Measurements from ENCODE around the gene FOLR1. TPM values are rescaled to one million over a fixed set of nuclear protein-coding genes. Genes with fewer than 3 reads are reported as not detected.
"Not testable (repeated sequence)": the region's sequence is repeated elsewhere in the genome, so short reads cannot be mapped to it uniquely, and the experiment has no call there.

Gene FOLR1
- total and polyA plus RNA-seq, 2 of the 4 experiments (the other 2 are of a cell fraction) = 0.24 TPM; not detected in 1

GRCh38 chr11:72162891-72163492 is 28.9 kb upstream of the FOLR1 start:
- Histone ChIP-seq H2BK20ac (ENCODE audit: low read depth, low read length) (no peak overlapping the region), H2AK9ac (replicated peaks; ENCODE audit: low read depth, low read length, poor library complexity) (no peak overlapping the region), H3K18ac (ENCODE audit: low read depth, low read length) (no peak overlapping the region), H3K79me1 (ENCODE audit: low read depth in 1 of 2, low read length in 2 of 2) (no peaks in the 10 kb centered on the region), H2AK5ac (ENCODE audit: low read depth, low read length) (no peak overlapping the region), H4K91ac (ENCODE audit: insufficient read depth, low read depth, low read length) (no peak overlapping the region), H3K27me3 (ENCODE audit: control insufficient read depth, insufficient read depth, low read length) (peaks cover 24% of the 10 kb centered on the region), H4K5ac (ENCODE audit: low read depth, low read length) (no peak overlapping the region), H3K23ac (ENCODE audit: low read depth, low read length) (no peak overlapping the region), H3K9me3 (ENCODE audit: control insufficient read depth, insufficient read depth, low read length) (no peaks in the 10 kb centered on the region), H3K4me2 (ENCODE audit: low read depth, low read length) (no peak overlapping the region), H4K8ac (ENCODE audit: low read depth in 2 of 2, low read length in 2 of 2) (no peak overlapping the region), H2BK120ac (ENCODE audit: low read depth, low read length) (no peak overlapping the region), H3K27ac (ENCODE audit: insufficient read depth, low read length) (no peak overlapping the region), H2AFZ (replicated peaks; ENCODE audit: low read length, poor library complexity) (no peak overlapping the region), H3K36me3 (ENCODE audit: control insufficient read depth, insufficient read depth, low read length) (no peaks in the 10 kb centered on the region), H3K56ac (ENCODE audit: extremely low read depth, insufficient read depth, low read length) (no peak overlapping the region), H3K14ac (replicated peaks; ENCODE audit: low read depth, low read length) (no peak overlapping the region), H3K4me1 (ENCODE audit: control insufficient read depth, insufficient read depth, low read length) (peaks cover 2% of the 10 kb centered on the region), H2BK5ac (ENCODE audit: low read depth, low read length, poor library complexity, severe bottlenecking) (no peak overlapping the region), H3K9ac (ENCODE audit: low read depth, low read length) (no peak overlapping the region), H3K9me1 (ENCODE audit: insufficient read depth, low read length) (no peaks in the 10 kb centered on the region), H3K4ac (ENCODE audit: low read depth, low read length) (no peak overlapping the region), H2BK15ac (ENCODE audit: low read depth, low read length) (no peak overlapping the region), H3K4me3 (ENCODE audit: insufficient read depth, low read depth, low read length) (no peak overlapping the region), H4K20me1 (ENCODE audit: insufficient read depth, low read length) (no peaks in the 10 kb centered on the region)
- intact Hi-C loops (cut with micrococcal nuclease) (no loop called here), in situ Hi-C loops (cut with MboI; ENCODE audit: low sequenced_read_pairs) (no loop called here), dilution Hi-C loops (cut with HindIII; ENCODE audit: low sequenced_read_pairs, unreplicated experiment) (no loop called here)
- DNase-seq (no peak), ATAC-seq (ENCODE audit: low read depth) (no peak)
- ChIA-PET POLR2A (ENCODE audit: unreplicated experiment) (no interaction called here), CTCF (no interaction called here)
- TF ChIP-seq RAD21 (IDR thresholded peaks at IDR 0.05; ENCODE audit: low read length) (no peak), FOS (IDR thresholded peaks at IDR 0.05; ENCODE audit: low read depth, low read length) (no peak), CTCF (conservative IDR thresholded peaks at IDR 0.05; ENCODE audit: low read depth, low read length) (no peak), CEBPB (IDR thresholded peaks at IDR 0.05; ENCODE audit: low read depth, low read length) (no peak)
- no TSS peak for BruUV-seq (replicated peaks)
- 81% methylated on average over 5 of the region's 16 CpGs; no CpG with 5 or more reads in 1 of the 2 experiments for WGBS, 2 experiments (ENCODE audit: extremely low coverage in 2 of 2, insufficient read length in 1 of 2)

DNA sequence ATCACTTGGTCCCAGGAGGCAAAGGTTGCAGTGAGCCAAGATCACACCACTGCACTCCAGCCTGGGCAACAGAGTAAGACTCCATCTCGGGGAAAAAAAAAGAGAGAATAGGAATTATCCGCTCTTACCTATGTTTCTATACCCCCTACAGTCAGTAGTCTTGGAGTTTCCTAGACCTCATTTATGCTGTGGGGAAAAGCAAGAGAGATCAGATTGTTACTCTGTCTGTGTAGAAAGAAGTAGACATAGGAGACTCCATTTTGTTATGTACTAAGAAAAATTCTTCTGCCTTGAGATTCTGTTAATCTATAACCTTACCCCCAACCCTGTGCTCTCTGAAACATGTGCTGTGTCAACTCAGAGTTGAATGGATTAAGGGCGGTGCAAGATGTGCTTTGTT is 27.8 kb upstream of the FOLR1 start:
- ATAC-seq (ENCODE audit: low read depth); H2BK15ac ChIP-seq (ENCODE audit: low read depth, low read length); H3K4ac ChIP-seq (ENCODE audit: low read depth, low read length); H2BK20ac ChIP-seq (ENCODE audit: low read depth, low read length); H3K79me1 ChIP-seq (ENCODE audit: low read depth in 1 of 2, low read length in 2 of 2); in situ Hi-C loops (cut with MboI; ENCODE audit: low sequenced_read_pairs); H3K9me1 ChIP-seq (ENCODE audit: insufficient read depth, low read length); DNase-seq; H3K23ac ChIP-seq (ENCODE audit: low read depth, low read length); H2AK9ac ChIP-seq (replicated peaks; ENCODE audit: low read depth, low read length, poor library complexity); H2BK120ac ChIP-seq (ENCODE audit: low read depth, low read length); H3K9ac ChIP-seq (ENCODE audit: low read depth, low read length); H3K18ac ChIP-seq (ENCODE audit: low read depth, low read length); H3K56ac ChIP-seq (ENCODE audit: extremely low read depth, insufficient read depth, low read length); H3K4me2 ChIP-seq (ENCODE audit: low read depth, low read length); H4K8ac ChIP-seq (ENCODE audit: low read depth in 2 of 2, low read length in 2 of 2); H3K4me3 ChIP-seq (ENCODE audit: insufficient read depth, low read depth, low read length); H3K9me3 ChIP-seq (ENCODE audit: control insufficient read depth, insufficient read depth, low read length); CTCF ChIA-PET; intact Hi-C loops (cut with micrococcal nuclease); H2AK5ac ChIP-seq (ENCODE audit: low read depth, low read length); H4K91ac ChIP-seq (ENCODE audit: insufficient read depth, low read depth, low read length); H3K14ac ChIP-seq (replicated peaks; ENCODE audit: low read depth, low read length); dilution Hi-C loops (cut with HindIII; ENCODE audit: low sequenced_read_pairs, unreplicated experiment); BruUV-seq (replicated peaks); H2BK5ac ChIP-seq (ENCODE audit: low read depth, low read length, poor library complexity, severe bottlenecking); H3K36me3 ChIP-seq (ENCODE audit: control insufficient read depth, insufficient read depth, low read length); H4K5ac ChIP-seq (ENCODE audit: low read depth, low read length); H2AFZ ChIP-seq (replicated peaks; ENCODE audit: low read length, poor library complexity); H3K4me1 ChIP-seq (ENCODE audit: control insufficient read depth, insufficient read depth, low read length); H3K27ac ChIP-seq (ENCODE audit: insufficient read depth, low read length); H4K20me1 ChIP-seq (ENCODE audit: insufficient read depth, low read length); POLR2A ChIA-PET (ENCODE audit: unreplicated experiment): not testable (repeated sequence)
- H3K27me3 ChIP-seq (ENCODE audit: control insufficient read depth, insufficient read depth, low read length) = peaks cover 16% of the 10 kb centered on the region
- no CpG with 5 or more reads among the region's 3 CpGs for WGBS, 2 experiments (ENCODE audit: extremely low coverage in 2 of 2, insufficient read length in 1 of 2)

All from IMR-90 (cell line).